Epidermal melanocyte (primary cell): ENCODE data around the gene FUT7.

Experiments used
- DNase-seq: peaks from one replicate; pipeline ENCODE4 v3.0.0; 2011; ENCODE audit warnings: low spot score; ENCODE audit not compliant: insufficient read length

Gene FUT7

GRCh38 chr9:137031904-137032640 is at the start of gene FUT7:
Gene FUT7 (minus strand): TSS chr9:137032088. CDS start chr9:137031991, 97 bp downstream.
- no peak for DNase-seq

DNA sequence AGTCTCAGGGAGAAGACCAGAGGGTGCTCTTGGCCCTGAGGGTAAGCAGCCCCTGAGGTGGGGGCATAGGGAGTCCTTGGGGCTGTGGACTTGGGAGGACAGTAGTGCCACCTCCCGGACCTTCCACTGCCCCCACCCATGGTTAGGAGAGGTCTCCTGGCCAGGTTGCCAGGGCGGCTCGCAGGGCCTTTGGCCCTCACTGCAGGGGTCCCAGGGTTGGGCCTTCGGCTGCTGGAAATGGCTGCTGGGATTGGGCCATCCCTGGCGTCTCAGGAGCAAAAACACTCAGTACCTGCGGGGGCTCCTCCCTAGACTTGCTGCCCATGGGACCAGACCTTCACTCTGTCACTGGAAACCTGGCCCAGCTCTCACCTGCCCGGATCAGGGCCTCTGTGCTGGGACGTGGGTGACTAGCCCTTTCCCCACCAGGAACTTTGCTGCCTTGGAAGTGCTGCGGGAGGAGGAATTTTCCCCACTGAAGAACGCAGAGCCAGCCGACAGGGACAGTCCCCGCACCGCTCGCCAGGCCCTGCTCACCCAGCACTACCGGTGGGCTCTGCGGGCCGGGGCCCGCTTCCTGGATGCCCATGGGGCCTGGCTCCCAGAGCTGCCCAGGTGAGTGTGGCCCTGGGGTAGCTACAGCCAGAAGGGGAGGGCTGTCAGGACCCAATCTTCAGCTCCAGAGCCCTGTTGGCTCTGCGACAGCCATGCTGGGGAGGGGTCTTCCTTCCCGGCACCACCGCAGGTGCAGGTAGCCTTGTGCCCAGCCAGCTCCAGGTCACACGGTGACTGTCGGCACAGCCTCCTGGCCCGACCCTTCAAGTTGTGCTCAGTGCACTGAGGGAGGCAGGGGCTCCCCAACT is 48.6 kb upstream of the FUT7 start:
- no peak for DNase-seq

DNA sequence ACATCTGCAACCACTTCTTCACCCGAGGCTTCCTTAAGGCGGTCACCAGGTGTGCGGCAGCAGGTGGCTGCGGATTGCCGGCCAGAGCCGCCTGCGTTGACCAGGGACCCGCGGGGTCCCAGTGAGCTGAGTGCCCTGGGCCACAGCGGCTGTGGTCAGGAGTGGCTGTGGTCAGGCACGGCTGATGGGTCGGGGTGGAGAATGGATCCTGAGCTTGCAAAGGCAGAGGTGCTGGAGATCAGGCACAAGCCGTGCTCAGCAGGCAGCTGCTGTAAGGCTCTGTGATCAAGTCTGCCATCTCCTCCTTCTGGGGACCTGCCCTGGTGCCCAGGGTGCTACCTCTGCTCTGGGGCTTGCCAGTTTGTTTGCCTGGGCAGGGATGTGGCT is 47.5 kb upstream of the FUT7 start:
- no peak for DNase-seq

GRCh38 chr9:137078701-137079400 is 47.0 kb upstream of the FUT7 start:
- no peak for DNase-seq

GRCh38 chr9:137077758-137078693 is 46.1 kb upstream of the FUT7 start:
- DNase-seq: no peak

DNA sequence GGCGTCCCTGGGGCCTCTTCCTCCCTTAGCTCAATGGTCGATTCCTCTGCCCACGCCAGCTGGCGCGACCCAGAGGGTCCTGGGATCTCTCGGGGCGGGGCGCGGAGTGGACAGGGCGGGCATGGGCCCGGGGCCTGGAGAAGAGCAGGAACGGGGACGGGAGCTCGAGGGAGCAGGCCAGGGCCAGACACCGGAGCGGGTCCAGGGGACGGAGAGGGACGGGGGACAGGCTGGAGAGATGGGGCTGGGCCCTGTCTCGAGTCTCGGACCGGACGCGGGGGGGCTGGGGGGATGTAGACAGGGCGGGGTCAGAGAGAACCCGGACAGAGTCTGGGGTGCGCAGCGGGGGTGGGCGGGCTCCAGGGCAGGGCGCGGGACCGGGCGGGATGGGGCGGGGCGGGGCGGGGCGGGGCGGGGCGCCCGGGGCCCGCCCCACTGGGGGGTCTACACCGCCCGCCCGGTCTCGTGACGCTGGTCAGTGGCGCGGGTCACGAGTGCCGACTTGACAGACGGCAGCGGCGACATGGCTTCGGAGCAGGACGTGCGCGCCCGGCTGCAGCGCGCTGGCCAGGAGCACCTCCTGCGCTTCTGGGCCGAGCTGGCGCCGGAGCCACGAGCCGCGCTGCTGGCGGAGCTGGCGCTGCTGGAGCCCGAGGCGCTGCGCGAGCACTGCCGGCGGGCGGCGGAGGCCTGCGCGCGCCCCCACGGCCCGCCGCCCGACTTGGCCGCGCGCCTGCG is 45.3 kb upstream of the FUT7 start, which contains the start of gene UAP1L1:
Gene UAP1L1 (plus strand): TSS at position 508 of the 738 bp plus-strand sequence. CDS start 16 bp downstream, at position 524.
- DNase-seq: no peak

- no peak for DNase-seq
Observed at GRCh38 chr9:137076636-137077009, 44.7 kb upstream of the FUT7 start.

GRCh38 chr9:137075275-137075775 is 43.4 kb upstream of the FUT7 start:
- no peak for DNase-seq

DNA sequence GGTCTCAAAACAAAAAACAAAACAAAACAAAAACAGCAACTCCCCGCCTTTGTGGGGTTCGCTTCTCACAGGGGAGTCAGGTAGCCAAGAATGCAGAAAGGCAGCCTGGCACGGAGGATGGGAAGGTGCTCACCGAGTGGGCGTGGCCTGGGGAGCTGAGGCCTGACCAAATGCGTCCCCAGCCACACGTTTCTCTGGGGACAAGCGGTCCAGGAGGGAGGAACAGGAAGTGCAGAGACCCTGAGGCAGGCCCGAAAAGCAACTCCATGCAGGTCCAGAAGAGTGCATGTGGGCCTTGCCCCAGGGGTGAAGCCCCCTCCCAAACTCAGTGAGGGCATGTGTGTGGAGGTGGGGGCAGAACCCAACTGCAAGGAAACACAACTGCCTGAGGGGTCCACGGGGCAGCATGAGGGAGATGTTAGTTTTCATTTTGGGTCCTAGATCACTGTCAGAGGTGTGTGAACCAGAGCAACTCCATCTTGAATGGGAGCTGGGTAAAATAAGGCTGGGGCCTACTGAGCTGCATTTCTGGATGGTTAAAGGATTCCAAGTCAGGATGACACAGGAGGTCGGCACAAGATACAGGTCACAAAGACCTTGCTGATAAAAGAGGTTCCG is 42.9 kb upstream of the FUT7 start:
- DNase-seq: no peak

DNA sequence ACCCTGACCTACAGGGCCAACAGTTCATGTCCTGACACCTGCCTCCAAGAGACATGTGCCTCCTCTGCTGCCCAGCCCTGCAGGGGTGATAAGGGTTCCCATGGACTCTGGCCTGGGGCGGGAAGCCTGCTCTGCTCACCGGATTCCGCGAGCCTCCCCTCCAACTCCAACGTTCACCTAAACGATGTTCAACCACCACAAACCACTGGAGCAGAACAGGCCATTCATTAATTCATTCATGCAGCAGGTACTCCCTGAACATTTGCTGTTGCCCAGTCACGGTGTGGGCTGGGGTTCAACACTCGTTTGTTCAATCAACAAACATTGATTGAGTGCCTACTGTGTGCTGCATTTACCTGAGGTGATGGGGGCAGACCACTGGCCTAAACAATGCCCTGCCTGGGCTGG is 42.1 kb upstream of the FUT7 start:
- no peak for DNase-seq

DNA sequence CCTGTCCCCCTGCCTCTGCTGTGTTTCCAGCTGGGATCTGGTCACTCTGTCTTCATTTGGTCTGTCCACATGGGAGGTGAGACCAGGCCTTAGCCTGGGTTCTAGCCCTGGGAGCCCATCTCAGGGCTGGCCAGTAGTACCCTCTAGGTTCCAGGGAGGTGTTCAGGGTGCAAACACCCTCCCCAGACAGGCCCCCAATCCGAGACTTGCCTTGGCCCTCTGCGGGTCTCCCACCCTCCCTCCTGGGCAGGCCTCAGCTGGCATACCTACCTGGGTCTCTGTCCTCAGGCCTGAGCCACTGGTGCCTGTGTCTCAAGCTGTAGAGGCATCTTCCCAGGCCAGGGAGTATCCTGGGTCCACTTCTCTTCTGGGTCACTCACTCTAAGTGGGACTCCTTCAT is 39.4 kb upstream of the FUT7 start:
- no peak for DNase-seq

- DNase-seq: no peak
Observed at GRCh38 chr9:137070906-137071275, 39.0 kb upstream of the FUT7 start.

DNA sequence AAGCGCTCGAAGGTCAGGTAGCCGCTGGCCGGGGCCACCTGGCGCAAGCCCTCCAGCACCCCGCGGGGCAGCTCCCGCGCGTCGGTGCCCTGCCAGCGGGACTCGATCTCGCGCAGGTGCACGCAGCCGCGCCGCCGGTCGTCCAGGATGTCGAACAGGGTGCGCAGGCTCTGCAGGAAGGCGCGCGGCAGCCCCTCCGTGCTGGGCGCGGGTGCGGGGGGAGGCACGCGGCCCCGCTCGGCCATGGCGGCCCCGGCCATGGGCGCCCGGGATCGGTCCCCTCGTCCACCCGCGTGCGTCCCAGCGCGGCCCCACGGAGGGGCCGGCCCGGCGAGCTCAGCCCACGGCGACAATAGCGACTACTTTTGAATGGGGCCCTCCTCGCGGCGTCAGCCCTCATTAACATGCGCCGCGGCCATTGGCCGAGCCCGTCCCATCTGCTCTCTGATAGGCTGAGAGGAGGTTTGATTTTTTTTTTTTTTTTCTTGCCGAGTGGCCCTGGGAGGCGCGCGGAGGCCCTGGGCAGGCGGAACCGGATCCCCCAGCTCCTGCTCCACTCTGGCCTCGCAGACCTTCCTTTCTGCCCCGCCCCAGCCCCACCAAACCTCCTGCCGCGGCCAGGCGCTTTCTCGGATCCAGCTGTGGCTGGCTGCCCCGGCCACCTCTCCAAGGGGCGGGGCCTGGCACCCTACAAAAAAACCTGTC is 38.5 kb upstream of the FUT7 start, which contains the start of gene SAPCD2:
Gene SAPCD2 (minus strand): TSS at position 357 of the 705 bp plus-strand sequence. CDS start 97 bp downstream, at position 260.
- DNase-seq: peak; percentile 89

DNA sequence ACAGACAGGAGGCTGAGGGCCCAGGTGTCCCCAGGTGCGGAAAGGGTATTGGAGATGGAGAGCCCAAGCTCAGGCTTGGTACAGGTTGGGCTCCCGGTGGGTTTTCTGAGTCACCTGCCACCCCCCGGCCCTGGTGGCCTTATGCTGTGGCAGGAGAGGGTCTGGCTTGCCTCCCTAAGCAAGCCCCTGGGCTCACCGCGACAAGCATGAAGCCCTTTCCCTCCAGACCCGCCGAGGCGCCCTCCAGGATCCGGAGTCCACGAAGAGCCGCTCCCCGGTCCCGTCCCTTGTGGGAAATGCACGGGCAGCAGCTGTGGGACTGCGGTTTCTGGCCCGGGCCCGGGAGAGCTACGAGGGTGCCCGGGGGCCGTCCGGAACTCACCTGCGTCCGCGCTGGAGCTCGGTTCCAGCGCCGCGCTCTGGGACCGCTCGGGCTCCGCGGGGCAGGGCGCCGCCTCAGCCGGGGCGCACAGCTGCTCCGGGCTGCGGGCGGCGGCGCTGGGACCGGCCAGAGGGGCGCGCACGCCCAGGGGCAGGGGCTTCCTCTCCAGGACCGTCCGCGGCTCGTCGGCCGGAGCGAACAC is 37.7 kb upstream of the FUT7 start:
- no peak for DNase-seq

DNA sequence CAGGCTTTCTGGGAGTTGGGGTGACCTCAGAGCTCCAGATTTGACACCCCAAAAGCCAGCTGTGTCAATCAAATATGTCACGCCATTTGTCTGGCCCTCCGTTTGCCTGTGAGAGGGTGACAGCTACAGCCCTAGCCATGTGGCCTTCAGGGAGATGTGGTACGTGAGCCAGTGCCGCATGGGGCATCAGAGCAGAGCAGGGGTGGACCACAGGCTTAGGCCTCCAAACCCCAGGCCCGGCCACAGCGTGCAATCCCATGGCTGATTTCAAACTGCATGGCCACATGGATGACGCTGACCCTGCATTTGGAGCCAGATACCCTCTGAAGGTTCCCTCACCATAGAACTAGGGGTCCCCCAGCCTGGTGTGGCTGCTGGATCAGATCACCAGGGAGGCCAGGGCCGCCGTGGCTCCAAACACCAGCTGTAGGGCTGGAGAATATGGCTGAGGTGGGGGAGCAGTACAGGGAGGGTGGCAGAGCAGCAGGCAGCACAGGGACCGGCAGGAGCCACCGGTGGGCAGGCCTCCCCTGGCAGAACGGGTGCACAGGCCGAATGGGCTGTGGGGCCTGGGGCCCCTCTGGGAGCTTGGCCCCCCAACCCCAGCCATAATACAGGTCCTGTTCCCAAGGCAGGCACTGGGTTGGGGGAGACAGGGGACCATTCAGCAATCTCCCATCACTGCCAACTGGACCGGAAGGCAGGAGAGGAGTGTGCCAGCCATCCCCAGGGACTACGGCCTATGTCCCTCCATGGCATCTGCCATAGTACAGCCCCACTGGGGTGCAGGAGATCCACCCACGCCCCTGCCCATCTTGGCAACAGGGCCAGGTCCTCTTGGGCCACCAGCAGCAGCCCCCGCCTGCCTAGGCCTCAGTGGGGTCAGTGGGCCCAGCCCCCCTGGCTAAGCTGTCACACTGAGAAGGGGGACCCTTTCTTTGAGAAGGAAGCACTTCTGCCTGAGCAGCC is 36.9 kb upstream of the FUT7 start:
- DNase-seq: no peak

- DNase-seq: peak; percentile 83
Observed at GRCh38 chr9:137067860-137068538, 36.1 kb upstream of the FUT7 start.
